Panc1 (cell line): ENCODE results near the gene FHIT. TPM values are rescaled to one million over a fixed set of nuclear protein-coding genes. Genes with fewer than 3 reads are reported as not detected.

Experiments used
- ATAC-seq: fragments of 200-7000 bp; cut with Tn5 transposase; 2 replicates; pipeline ENCODE4 v1.9.1; 2020; ENCODE audit warnings: mild to moderate bottlenecking, moderate library complexity
- BruUV-seq: library from RNA; stranded (reverse); fragments of 400-500 nt; replicated peaks from 2 replicates; lab custom pipeline; 2021; lab: Mats Ljungman, UMichigan
- CTCF ChIA-PET: fragments of 300-600 bp; sonication (Branson Sonifier 250); formaldehyde crosslinking; loops from one replicate; lab custom pipeline; 2022; ENCODE audit warnings: antibody characterized with exemption; lab: Charles Lee
- POLR2A ChIA-PET: fragments of 300-600 bp; sonication (Branson Sonifier 250); formaldehyde crosslinking; loops from one replicate; lab custom pipeline; 2022; ENCODE audit warnings: antibody characterized with exemption; lab: Charles Lee
- DNase-seq: peaks from one replicate; pipeline ENCODE4 v3.0.0-alpha.2; 2010; ENCODE audit warnings: low read depth, low spot score
- H3K27ac ChIP-seq: 2 replicates; pipeline ENCODE4 v1.5.1; 2011; ENCODE audit warnings: mild to moderate bottlenecking, low read length, inconsistent platforms
- H3K27me3 ChIP-seq: fragments of 200-500 bp; sonication (Bioruptor generic); 2 replicates; pipeline ENCODE4 v1.6.0; 2014; ENCODE audit warnings: low read length, inconsistent platforms; ENCODE audit not compliant: control insufficient read depth, insufficient read depth
- H3K36me3 ChIP-seq: fragments of 200-500 bp; sonication (Bioruptor generic); 2 replicates; pipeline ENCODE4 v1.5.1; 2014; ENCODE audit warnings: inconsistent platforms, mild to moderate bottlenecking, low read length, moderate library complexity; ENCODE audit not compliant: control insufficient read depth, insufficient read depth
- H3K4me1 ChIP-seq: 2 replicates; pipeline ENCODE4 v1.5.1; 2011; ENCODE audit warnings: inconsistent platforms, mild to moderate bottlenecking, low read length, moderate library complexity; ENCODE audit not compliant: control insufficient read depth, insufficient read depth
- H3K4me3 ChIP-seq, 2 experiments: 2 replicates each; pipeline ENCODE4 v1.5.1; 2011 to 2012; ENCODE audit warnings: low read depth in 2 of 2, low read length in 2 of 2, mild to moderate bottlenecking in 2 of 2, inconsistent platforms in 1 of 2, moderate library complexity in 1 of 2
- H3K9me3 ChIP-seq: fragments of 200-500 bp; sonication (Bioruptor generic); 2 replicates; pipeline ENCODE4 v1.5.1; 2014; ENCODE audit warnings: low read depth, mild to moderate bottlenecking, inconsistent platforms, low read length, moderate library complexity; ENCODE audit not compliant: control insufficient read depth, insufficient read depth
- CTCF ChIP-seq: fragments of 450-650 bp; IDR thresholded peaks from 2 replicates; pipeline ENCODE4 v1.5.1; 2017; ENCODE audit warnings: mild to moderate bottlenecking
- POLR2AphosphoS5 ChIP-seq: IDR thresholded peaks from 2 replicates; pipeline ENCODE4 v1.6.1; 2012; ENCODE audit warnings: mild to moderate bottlenecking, low read depth, low read length, moderate library complexity
- REST ChIP-seq, 2 experiments: IDR thresholded peaks; 2 replicates each; pipeline ENCODE4 v1.6.1; 2011 to 2012; ENCODE audit warnings: low read depth in 2 of 2, control low read depth in 1 of 2, low read length in 1 of 2, mild to moderate bottlenecking in 1 of 2, moderate library complexity in 1 of 2; ENCODE audit not compliant: insufficient read depth in 1 of 2
- SIN3A ChIP-seq: IDR thresholded peaks from 2 replicates; pipeline ENCODE4 v1.6.1; 2012; ENCODE audit warnings: low read depth, mild to moderate bottlenecking, low read length, moderate library complexity, borderline replicate concordance; ENCODE audit not compliant: insufficient read depth
- TCF7L2 ChIP-seq: IDR thresholded peaks from 2 replicates; pipeline ENCODE4 v1.6.1; 2011; ENCODE audit warnings: mild to moderate bottlenecking, low read depth, low read length, inconsistent platforms
- in situ Hi-C: cut with HindIII; loops from 2 replicates; pipeline ENCODE4 v1.10.0; 2016; ENCODE audit warnings: low sequenced_read_pairs, low pct_unique_long_range_greater_than_20kb
- intact Hi-C: fragments of 100-400 bp; cut with micrococcal nuclease; formaldehyde crosslinking; loops from one replicate; pipeline ENCODE4 v1.10.0; 2022; ENCODE audit not compliant: unreplicated experiment
- total RNA-seq: library from RNA; stranded (reverse); gene quantifications from one replicate; pipeline ENCODE4 v1.2.1, GENCODE V29; 2021; ENCODE audit not compliant: unreplicated experiment

The FHIT gene
- total RNA-seq, 1 experiment from 2014 or later: 2.2 TPM

- intact Hi-C loops: no loop called here
- TF ChIP-seq SIN3A (no peak), CTCF (no peak), POLR2AphosphoS5 (no peak), REST (IDR thresholded peaks at IDR 0.05; ENCODE audit: insufficient read depth in 1 of 2, low read depth in 2 of 2, low read length in 1 of 2) (no peak), TCF7L2 (no peak)
- H3K27me3 ChIP-seq: no peaks in the 10 kb centered on the region
- ATAC-seq: no peak
- in situ Hi-C loops: no loop called here
- H3K4me3 ChIP-seq: no peak overlapping the region
- ChIA-PET CTCF (interaction anchor here (0.6 kb wide), 2 partner anchors 1212 to 1438 kb away, joined by 3 read pairs; no protein-coding TSS in a partner anchor), POLR2A (no interaction called here)
- BruUV-seq: no TSS peak
- no peak overlapping the region for H3K27ac ChIP-seq
- DNase-seq: no peak
- no peaks in the 10 kb centered on the region for H3K9me3 ChIP-seq
- H3K36me3 ChIP-seq: no peaks in the 10 kb centered on the region
- no peaks in the 10 kb centered on the region for H3K4me1 ChIP-seq
These were observed 1478.5 kb downstream of the FHIT start for GRCh38 chr3:59772416-59773408.

GRCh38 chr3:59771768-59772181 lies 1479.5 kb downstream of the FHIT start:
- DNase-seq (no peak), ATAC-seq (peak; percentile 34; the same call in 1 of the 2 replicates)
- Histone ChIP-seq H3K9me3 (no peaks in the 10 kb centered on the region), H3K36me3 (no peaks in the 10 kb centered on the region), H3K27me3 (no peaks in the 10 kb centered on the region), H3K27ac (no peak overlapping the region), H3K4me1 (no peaks in the 10 kb centered on the region), H3K4me3 (no peak overlapping the region)
- POLR2A ChIA-PET: no interaction called here
- no TSS peak for BruUV-seq
- in situ Hi-C loops (no loop called here), intact Hi-C loops (no loop called here)
- CTCF ChIA-PET: no interaction called here
- no peak for TF ChIP-seq CTCF
- TF ChIP-seq TCF7L2: no peak
- TF ChIP-seq REST (IDR thresholded peaks at IDR 0.05; ENCODE audit: insufficient read depth in 1 of 2, low read depth in 2 of 2, low read length in 1 of 2): no peak
- TF ChIP-seq SIN3A: no peak
- TF ChIP-seq POLR2AphosphoS5: no peak
